OCI-LY7 (cell line): ENCODE data around the gene STMP1.

Source experiments
- EZH2phosphoT487 ChIP-seq: fragments of 200-600 bp; sonication (generic); IDR thresholded peaks from 2 replicates; pipeline ENCODE4 v1.6.1; 2018; ENCODE audit warnings: low read depth, borderline replicate concordance, mild to moderate bottlenecking, mixed run types, antibody characterized with exemption, low read length, moderate library complexity, mixed read lengths
- TF ChIP-seq, protein P1 (sequence below): fragments of 200-600 bp; sonication (generic); conservative IDR thresholded peaks from 2 replicates; pipeline ENCODE4 v1.5.1; 2014; ENCODE audit warnings: mild to moderate bottlenecking, antibody characterized with exemption, low read length, moderate library complexity, mixed read lengths

DNA sequence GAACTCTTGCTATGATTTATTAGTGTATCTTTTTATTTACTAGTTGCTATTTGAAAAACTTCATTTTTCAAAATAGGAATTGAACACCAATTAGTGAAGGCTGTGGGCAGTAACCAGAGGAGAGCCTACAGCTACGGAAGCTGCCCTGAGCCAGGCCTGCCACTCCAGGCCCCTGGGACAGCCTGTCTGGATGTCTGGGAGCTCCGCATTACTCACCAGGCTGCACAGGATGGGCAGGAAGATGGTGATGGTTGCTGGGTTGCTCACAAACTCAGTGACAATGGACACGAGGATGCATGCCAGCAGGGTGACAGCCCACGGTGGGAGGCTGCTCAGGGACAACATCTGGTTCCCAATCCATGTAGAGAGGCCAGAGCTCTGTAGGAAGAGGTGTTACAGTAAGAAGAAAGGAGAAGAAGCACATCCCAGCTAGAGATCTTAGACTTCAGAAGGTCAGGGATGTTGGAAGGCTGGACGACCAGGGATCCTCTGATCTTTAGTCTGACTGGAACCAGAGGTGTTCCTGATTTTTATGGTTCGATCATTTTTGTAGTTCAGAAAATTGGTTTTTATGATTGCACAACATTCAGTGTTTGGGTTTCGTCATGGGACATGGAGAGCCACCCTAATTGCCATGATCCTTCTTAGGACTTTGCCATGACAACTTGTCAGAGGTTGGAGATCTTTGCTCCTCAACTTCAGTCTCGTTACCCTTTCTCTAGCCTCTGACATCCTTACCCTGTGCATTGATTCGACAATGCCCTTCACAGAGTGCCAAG, 23.2 kb downstream of the STMP1 start:
- TF ChIP-seq, protein P1, sequence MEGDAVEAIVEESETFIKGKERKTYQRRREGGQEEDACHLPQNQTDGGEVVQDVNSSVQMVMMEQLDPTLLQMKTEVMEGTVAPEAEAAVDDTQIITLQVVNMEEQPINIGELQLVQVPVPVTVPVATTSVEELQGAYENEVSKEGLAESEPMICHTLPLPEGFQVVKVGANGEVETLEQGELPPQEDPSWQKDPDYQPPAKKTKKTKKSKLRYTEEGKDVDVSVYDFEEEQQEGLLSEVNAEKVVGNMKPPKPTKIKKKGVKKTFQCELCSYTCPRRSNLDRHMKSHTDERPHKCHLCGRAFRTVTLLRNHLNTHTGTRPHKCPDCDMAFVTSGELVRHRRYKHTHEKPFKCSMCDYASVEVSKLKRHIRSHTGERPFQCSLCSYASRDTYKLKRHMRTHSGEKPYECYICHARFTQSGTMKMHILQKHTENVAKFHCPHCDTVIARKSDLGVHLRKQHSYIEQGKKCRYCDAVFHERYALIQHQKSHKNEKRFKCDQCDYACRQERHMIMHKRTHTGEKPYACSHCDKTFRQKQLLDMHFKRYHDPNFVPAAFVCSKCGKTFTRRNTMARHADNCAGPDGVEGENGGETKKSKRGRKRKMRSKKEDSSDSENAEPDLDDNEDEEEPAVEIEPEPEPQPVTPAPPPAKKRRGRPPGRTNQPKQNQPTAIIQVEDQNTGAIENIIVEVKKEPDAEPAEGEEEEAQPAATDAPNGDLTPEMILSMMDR, result no peak
- no peak for TF ChIP-seq EZH2phosphoT487
